NAMALWA (cell line): Measurements from ENCODE around the gene HSF2.
A peak's percentile ranks its signal among the peaks of the same experiment; 100 is the strongest.
"Not testable (repeated sequence)": the region's sequence is repeated elsewhere in the genome, so short reads cannot be mapped to it uniquely, and the experiment has no call there.

Experiments used
- DNase-seq: peaks from one replicate; pipeline ENCODE4 v3.0.0-alpha.2; 2015; ENCODE audit warnings: low spot score

Gene HSF2

DNA sequence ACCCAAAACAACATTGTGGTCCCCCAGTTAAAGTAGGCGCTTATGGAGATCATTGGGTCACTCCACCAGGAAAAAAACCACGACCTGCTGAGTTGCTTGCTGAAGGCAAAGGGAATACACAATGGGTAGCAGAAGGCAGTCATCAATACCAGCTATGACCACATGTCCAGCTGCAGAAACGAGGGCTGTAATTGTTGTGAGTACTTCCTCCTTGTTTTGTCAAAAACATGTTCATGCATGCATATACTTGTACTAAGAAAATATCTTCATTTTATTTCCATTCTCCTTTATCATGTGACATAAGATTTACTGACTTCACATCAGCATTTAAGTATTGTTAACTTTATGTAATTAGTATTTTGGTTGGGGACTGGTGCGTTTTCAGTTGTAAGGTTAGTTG is 55.2 kb downstream of the HSF2 start:
- DNase-seq: no peak

- DNase-seq: not testable (repeated sequence)
Measured at GRCh38 chr6:122455116-122455515, 55.7 kb downstream of the HSF2 start.

DNA sequence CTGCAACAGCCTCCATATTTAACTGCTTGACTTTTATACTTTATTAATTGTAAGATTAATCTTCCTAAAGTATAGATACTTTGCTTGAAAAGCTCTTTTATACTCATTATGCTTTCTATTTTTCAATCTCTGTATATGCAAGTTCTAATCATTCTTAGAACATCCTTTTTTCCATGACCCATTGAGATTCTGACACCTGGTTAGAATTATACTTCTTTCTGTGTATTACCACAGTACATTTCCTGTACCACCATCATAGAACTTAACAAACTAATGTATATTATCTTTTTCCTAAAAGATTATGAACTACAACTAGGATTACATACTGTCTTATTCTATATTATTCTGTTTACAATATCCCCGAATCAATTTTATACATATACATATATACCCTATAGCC is 58.6 kb downstream of the HSF2 start:
- DNase-seq: no peak

- DNase-seq: no peak
Measured at GRCh38 chr6:122459240-122459639, 59.8 kb downstream of the HSF2 start.

- not testable (repeated sequence) for DNase-seq
Measured at GRCh38 chr6:122459865-122460416, 60.5 kb downstream of the HSF2 start.

DNA sequence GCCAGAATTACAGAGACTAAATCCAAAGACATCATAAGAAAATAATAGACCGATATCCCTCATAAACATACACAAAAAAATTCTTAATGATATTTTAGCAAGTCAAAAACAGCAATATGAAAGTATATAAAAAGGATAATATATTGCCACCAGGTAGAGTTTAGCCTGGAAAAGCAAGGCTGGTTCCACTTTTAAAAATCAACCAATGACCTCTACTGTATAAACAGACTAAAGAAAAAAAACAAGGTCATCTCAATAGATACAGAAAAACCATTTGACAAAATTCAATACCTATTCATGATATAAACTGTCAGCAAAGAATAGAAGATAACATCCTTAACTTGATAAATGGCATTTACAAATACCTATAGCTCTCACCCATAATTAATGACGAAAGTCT is 62.4 kb downstream of the HSF2 start:
- DNase-seq: no peak

GRCh38 chr6:122471107-122472021 is 71.9 kb downstream of the HSF2 start, which contains the start of gene SERINC1:
Gene SERINC1, minus strand, starts transcription at chr6:122471807. Its CDS starts 70 bp downstream, at chr6:122471737.
- DNase-seq: peak; percentile 96

DNA sequence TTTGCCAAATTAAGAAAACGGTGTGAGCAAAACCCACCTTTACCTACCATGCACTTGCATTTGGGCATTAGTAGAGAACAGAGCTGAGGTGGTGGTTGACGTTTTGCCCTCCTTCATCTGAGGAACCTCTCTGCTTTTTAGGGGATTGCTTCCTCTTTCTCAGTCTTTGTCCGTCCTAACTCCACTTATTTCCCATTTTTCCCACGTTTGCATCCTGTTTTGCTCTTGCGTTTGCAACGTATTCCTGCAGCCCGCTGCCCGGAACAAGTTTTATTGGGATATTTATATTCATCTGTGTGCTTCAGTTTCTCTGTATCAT is 72.5 kb downstream of the HSF2 start:
- DNase-seq: no peak

- DNase-seq: peak; percentile 59
Measured at GRCh38 chr6:122476131-122476530, 76.7 kb downstream of the HSF2 start.

- no peak for DNase-seq
Measured at GRCh38 chr6:122482750-122483080, 83.3 kb downstream of the HSF2 start.
